Activated CD8-positive, alpha-beta memory T cell treated with anti-CD3 and anti-CD28 coated beads, Interleukin-2, amount 50 U/mL, for 24 hours (primary cell): Measurements from ENCODE around the gene ESR2.
"Not testable (repeated sequence)": the region's sequence is repeated elsewhere in the genome, so short reads cannot be mapped to it uniquely, and the experiment has no call there.

Experiments used
- DNase-seq: peaks from one replicate; pipeline ENCODE4 v3.0.0-alpha.2; 2020; ENCODE audit errors: extremely low read depth

The ESR2 gene

DNA sequence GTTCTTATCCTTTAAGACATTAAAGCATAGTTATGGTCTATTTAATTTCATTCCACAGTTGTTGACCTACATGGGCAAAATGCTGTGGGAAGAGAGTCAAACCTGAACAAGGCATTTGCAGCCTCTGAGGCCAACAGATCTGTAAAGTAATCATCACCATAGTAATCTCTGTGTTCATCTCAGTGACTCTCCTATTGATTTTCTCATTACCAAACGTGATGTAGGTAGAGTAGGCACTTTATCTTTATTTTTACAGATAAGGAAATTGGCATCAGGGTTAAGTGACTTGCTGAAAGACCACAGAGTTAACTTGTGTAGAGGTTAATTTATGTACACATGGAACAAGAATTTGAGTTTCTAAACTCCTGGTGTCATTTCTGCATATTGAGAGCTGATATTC lies 203.0 kb downstream of the ESR2 start:
- no peak for DNase-seq

DNA sequence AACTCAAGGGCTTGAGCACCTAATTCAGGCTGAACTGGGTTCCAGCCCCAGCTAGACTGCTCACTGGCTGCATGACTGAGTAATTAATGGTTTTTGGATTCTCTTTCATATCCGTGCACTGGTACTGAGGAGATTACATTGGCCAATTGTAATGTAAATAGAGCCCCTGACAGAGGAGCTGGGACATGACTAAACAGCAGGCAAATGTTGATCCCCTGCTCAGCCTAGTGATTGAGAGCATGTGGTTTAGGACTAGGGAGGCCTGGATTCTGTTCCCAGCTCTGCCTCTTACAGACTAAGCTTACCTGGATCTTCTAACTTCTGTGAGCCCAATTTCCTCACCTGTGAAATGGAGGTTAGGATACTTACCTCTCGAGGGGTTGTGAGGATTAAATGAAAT lies 204.3 kb downstream of the ESR2 start:
- DNase-seq: no peak

DNA sequence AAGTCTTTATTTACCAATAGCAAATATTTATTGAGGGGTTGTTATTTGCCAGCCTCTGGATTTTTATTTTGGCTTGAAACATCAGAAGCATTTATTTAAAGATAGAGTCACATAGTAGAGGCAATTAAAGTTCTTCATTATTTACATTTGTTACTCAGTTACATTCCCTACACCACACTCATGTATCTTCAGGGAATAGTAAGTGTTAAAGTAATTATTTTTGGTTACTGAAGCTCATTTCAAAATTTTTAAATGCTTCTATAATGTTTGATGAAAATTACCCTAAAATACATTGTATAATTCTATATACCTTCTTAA lies 205.6 kb downstream of the ESR2 start:
- no peak for DNase-seq

DNA sequence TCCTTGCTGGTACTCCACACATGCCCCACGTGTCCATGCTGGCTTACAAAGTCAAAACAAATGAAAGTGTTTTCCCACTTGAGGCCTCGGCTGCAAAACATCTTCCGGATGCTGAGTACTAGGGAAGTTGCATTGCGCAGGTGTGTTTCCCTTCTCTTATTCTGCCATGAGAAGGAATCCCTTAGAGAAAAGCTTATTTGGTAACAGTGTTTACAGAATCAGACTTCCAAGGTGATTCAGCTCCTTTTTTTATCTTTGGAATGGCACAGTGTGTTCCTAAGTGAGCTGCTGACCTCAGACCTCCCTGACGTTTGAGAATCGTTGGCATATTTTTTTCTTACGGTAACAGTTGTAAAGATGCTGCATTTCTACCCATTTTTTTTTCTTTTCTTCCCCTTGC lies 211.3 kb downstream of the ESR2 start:
- DNase-seq: no peak

DNA sequence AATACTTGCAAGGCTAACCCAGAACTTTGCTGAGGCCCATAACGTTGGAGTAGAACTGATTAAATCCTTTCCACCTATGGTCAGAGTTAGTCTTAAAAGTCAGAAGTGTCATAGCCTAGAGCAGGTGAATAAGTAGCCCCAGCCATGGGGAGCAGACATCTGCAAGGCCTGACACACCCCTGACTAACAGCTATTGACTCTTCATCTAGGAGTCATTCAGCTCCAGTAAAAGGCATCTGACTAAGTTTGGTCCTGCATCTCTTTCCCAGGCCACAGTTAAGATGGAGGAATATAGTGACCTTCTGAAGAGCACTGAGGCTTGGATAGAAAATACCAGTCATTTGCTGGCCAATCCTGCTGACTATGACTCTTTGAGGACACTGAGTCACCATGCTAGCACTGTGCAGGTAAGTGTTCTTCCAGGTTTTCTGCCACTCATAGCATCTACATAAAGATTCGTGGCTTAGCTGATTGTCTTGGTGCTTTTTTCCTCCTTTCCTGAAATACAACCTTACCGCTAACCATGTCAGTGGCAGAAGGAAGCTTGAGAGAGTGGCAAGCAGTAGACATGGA lies 212.9 kb downstream of the ESR2 start:
- no peak for DNase-seq

DNA sequence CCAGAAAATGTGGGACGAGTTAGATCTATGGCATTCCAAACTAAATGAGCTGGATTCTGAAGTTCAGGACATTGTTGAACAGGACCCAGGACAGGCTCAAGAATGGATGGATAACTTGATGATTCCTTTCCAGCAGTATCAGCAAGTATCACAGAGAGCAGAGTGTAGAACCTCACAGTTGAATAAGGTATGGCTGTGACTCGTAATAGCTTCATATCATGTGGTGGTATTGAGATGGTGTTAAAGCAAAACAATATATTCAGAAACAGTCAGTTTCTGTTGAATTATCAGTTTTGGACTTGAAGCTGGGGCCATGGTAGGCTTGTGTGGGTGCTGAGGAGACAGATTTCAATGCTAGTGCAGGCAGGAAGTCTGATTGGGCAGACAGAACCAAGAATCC lies 213.7 kb downstream of the ESR2 start:
- no peak for DNase-seq

DNA sequence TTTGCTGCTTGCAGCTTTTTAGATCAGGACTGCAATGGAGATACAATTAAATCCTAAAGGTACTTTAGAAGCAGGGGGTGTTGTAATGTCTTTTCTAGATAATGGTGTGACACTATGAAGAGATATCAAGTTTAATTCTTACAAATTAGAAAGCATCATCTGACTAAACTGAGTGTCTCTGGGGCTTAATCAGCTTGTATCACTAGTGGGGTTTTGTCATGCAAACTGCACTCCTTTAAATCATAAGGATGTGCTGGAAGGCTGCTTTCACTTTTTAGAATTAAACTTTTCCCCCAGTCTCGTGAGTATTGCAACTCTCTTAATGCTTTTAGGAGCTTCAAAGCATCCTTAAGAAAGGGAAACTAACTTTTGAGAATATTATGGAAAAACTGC lies 218.6 kb downstream of the ESR2 start:
- DNase-seq: no peak

DNA sequence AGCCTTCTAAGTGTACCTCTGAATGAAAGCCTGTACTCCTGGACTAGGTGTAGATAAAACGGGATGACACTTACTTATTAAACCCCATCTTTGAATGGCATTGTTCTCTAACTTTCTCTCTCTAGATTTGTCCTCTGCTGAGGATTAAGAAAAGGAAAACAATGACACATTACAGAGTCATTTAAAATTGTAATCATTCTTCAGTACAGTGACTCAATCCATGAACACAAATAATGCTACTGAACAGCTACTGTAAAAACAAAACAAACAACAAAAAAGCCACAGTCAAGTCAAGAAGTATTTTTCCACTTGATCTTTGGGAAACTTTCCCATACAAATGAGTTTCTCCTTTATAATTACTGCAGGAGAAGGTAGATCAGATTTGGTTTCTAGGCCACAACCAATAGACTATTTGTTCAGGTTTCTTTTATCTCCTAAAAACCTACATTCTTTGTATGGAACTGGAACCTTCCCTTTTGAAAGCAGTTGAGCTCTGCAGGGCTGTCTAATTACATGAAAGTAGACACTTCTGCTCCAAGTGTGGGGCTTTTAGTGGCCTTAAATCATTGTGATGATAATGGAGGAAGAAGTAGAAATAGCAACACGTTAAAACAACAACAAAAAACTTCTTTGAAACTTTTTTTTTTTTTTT lies 219.1 kb downstream of the ESR2 start:
- no peak for DNase-seq

DNA sequence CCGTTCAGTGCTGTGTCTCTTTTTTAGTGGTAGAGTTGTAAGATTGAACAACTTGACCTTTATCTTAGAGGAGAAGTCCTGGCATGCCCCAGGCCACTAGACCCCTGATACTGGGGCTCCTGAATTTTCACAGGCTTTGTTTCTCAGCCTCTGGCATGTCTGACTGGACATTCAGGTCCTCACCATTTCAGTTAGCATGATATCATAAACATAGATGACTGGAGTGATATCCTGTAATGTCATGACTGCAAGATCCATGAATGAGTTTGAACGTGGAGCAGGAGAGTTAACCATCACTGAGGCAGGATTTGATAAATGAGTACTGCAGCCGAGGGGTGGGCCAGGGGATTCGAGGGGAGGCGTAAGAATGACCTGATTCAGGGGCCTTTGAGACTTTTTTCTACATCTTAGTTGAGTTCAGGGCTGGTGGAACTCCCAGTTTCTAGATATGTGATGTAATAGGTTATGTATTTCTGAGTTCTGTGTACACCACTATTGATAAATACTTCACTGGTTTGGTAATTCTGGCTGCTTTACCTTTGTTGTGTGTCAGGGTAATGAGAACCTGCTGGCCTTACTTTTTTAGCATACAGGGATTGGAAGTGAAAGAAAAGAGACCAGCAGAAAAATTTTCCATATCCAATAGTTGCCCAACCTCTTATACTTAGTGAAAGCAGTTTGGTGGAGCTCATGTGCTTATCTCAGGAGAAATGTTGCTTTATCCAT lies 224.4 kb downstream of the ESR2 start:
- no peak for DNase-seq

DNA sequence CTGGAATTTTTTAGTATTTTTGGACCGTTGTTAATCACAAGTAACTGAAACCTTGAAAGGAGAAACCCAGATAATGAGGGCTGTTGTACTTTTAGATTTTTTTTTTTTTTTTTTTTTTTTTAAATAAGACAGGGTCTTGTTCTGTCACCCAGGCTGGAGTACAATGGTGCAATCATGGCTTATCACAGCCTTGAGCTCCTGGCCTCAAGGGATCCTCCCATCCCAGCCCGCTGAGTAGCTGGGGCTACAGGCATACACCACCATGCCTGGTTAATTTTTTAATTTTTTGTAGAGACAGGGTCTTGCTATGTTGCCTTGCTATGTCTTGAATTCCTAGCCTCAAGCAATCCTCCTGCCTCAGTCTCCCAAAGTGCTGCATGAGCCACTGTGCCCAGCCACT lies 229.7 kb downstream of the ESR2 start:
- DNase-seq: no peak

DNA sequence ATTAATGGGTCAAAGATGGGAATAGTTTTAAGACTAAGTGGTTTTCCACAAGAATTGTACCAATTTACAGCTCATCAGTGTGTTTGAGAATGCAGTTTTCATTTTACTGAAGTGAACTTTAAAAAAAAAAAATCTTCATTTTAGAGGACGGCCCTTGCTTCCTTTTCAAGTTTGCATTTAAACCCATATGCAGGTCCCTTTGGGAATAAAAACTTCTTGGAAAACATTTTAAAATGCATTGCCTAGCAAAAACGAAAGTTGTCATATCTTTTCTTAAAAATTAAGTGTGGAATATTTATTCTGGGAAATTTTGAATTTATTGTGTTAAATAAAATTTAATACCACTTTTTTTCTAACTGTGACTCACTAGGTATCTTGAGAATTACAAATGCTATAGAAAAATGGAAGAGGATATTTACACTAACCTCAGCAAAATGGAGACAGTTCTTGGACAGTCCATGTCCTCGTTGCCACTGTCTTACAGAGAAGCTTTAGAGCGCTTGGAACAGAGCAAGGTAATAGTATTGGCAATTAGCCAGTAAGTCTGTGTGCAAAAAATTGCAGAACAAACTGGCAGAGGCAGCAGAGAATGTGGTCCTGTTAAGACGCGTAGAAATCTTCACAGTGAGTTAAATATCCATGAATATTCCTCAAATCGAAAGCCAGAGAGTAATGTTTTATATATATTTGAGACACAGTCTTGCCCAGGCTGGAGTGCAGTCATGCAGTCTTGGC lies 231.6 kb downstream of the ESR2 start:
- no peak for DNase-seq

DNA sequence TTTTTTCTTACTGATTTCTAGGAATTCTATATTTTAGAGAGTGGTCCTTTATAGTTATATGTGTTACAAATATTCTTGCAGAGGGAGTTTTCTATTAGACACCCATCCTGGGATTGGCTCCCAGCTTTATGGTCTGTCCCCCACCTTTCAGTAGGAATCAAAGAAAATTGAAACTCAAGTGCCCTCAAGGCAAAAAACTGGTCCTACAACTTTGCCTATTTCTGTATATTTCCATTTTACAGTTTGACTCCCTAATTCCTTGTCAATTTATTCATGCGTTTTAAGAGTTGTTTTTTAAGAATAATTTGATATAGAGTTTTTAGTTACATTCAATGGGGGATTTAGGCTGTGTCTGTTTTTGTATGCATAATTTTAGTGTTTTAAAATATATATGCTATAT lies 232.5 kb downstream of the ESR2 start:
- no peak for DNase-seq

DNA sequence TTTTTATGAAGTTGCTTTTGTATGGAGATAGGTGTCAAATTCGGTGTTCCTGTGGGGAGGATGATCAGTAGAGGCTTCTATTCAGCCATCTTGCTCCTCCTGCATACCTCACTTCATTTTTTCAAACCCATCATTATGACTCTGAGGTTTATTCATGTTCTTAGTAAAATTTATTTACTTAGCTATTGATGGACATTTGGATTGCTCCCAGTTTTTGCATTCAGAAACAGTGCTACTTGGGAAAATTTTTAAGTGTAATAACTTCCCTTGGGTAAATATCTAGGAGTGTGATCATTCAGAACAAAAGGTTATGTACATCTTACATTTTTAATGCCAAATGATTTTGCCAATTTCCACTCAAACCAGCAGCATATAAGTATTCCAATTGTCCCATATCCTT lies 233.1 kb downstream of the ESR2 start:
- no peak for DNase-seq

DNA sequence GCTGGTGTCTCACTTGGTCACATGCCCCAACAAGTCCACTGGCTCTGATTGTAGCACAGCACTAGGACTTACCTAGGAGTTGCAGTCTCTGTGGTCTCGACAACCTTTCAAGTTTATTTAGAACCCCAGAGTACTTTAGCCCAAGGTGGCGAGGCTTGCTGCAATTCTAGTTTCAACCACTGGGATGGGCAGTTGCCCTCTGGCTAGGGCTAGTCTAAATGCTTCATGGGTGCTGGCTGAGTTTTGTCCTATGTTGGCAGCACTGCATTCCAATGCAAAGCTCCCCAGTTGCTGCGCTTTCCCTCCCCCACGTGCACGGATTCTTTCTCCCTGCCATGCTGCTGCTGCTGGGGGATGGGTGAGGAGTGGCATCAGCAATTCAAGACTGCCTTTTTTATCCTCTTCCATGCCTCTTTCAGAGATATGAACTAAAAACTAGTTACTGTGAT lies 233.5 kb downstream of the ESR2 start:
- no peak for DNase-seq

DNA sequence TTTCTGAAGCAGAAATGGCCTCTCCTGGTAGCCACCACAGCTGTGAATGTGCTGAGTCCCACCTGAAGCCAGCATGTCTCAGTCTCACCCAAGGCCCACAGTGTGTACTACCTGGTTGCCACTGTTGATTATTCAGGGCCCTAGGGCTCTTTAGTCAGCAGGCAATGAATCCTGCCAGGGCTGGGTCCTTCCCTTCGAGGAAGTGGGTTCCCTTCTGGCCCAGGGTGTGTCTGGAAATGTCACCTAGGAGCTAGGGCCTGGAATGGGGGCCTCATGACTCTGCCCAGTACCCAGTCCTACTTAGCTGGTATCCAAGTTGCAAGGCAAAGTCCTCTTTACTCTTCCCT lies 234.0 kb downstream of the ESR2 start:
- no peak for DNase-seq

DNA sequence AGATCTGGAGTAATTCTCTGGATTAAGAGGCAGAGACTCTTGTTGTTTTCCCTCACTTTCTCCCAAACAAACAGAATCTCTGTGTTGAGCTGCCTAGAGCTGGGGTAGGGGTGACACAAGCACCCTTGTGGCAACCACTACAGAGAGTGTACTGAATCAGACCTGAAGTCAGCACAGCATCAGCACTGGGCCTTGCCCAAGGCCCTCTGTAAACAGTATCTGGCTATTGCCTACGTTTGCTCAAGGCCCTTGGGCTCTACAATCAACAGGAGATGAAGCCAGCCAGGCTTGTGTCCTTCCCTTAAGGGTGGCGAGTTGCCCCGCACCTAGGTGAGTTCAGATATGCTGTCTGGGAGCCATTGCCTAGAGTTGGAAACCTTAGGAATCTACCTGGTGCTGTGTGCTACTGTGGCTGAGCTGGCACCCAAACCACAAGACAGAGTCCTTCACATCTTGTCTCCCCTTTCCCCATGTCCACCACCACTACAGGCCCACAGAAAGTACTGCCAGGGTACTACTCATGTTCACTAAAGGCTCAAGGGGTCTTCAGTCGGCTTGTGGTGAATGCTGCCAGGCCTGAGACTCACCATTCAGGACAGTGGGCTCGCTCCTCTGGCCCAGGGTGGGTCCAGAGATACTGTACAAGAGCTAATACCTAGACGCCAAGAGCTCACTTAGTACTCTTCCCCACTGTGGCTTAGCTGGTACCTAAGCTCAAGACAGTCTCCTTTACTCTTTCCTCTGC lies 234.5 kb downstream of the ESR2 start:
- no peak for DNase-seq

DNA sequence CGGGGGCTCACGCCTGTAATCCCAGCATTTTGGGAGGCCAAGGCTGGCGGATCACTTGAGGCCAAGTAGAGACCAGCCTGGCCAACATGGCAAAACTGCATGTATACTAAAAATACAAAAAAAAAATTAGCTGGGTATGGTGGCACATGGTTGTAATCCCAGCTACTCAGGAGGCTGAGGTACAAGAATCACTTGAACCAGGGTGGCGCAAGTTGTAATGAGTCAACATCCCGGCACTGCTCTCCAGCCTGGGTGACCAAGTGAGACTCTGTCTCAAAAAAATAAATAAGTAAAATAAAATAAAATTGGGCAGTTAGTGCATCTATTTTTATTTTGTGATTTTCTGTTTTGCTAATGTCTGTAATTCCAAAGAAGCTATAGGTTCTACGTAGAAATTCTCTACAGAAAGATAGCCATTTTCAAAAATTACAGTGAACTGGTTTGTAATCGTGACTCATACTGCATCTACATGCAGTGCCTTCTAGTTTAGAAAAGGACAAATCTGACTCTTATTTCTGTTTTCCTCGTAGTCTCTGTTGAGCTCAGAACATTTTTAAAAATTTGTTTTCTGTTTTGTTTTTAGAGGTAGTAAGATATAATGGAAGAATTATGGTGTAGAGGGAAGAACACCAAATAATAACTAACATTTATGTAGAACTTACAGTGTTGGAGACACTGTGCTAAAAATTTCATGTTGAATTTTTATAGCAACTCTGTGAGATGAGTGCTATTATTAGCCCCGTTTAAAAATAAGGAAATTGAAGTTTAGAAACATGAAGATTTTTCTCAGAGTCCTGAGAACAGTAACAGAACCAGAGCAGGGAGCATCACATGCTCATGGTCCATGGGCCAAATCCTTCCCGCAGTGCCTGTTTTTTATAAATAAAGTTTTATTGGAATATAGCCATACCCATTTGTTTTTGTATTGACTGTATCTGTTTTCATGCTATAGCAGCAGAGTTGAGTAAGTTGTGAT lies 240.2 kb downstream of the ESR2 start:
- DNase-seq: no peak

DNA sequence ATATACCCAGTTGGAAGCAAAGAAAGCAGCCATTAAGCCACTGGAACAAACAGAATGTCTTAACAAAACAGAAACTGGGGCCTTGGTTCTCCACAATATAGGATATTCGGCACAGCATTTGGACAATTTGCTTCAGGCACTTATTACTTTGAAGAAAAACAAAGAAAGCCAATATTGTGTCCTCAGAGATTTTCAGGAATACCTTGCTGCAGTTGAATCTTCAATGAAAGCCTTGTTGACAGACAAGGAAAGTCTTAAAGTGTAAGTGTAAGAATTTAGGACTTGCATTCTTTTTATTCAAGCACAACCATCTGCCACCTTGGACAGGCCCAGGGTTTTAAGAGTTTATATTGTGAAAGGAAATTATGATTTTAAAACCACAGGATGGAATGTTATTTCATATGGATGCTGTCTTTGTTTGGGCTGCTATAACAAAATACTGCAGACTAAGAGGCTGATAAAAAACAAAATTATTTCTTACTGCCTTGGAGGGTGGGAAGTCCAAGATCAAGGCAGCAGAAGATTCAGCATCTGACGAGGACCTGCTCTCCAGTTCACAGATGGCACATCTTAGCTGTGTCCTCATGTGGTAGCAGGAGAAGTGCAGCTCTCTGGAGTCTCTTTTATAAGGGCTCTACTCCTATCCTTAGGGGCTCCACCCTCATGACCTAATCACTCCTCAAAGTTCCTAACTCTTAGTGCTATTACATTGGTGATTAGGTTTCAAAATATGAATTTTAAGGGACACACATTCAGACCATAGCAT lies 244.4 kb downstream of the ESR2 start:
- no peak for DNase-seq

DNA sequence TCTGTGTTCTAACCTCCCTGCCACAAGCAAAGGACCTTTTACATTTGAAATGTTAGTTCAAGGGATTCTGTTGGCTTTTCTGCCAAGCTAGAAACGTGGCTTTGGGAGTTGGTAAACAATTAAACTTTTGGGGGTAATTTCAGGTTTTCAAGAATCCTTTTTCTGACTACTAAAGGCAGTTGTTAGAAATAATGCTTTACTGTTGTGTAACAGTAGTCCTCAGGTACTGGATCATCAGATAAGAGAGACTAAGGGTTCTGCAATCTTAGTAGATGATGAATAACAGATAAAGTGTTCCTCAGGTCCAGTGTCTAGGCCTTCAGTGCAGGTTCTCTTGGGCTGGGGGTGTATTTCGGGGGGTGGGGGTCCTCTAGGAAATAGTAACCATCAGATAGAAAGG lies 249.1 kb downstream of the ESR2 start:
- DNase-seq: no peak

DNA sequence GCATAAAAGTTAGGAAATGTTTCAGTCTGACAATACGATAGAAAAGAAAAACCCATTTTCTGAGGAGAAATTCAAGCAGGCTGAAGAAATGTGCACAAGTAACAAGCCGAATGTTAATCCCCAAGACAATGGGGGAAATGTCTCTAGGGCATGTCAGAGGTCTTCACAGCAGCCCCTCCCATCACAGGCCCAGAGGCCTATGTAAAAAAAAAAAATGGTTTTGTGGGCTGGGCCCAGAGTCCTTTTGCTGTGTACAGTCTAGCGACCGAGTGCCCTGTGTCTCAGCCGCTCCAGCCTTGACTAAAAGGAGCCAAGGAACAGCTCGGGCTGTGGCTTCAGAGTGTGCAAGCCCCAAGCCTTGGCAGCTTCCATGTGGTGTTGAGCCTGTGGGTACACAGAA lies 250.9 kb downstream of the ESR2 start:
- DNase-seq: not testable (repeated sequence)
